Endothelial cell of umbilical vein (primary cell): ENCODE data around the gene INPP1. TPM values are rescaled to one million over a fixed set of nuclear protein-coding genes. Genes with fewer than 3 reads are reported as not detected.
"Not testable (repeated sequence)": the region's sequence is repeated elsewhere in the genome, so short reads cannot be mapped to it uniquely, and the experiment has no call there.

Experiments used
- Bru-seq: library from RNA; stranded (reverse); fragments of 400-500 nt; gene quantifications from one replicate; lab custom pipeline; 2021; lab: Mats Ljungman, UMichigan
- BruChase-seq, 2 experiments: library from RNA; stranded (reverse); fragments of 400-500 nt; gene quantifications; one replicate each; lab custom pipeline; 2021; lab: Mats Ljungman, UMichigan
- BruUV-seq: library from RNA; stranded (reverse); fragments of 400-500 nt; replicated peaks from 2 replicates; lab custom pipeline; 2021; lab: Mats Ljungman, UMichigan
- CTCF ChIA-PET: fragments of 300-600, 350-600 bp; sonication (Branson Sonifier 250); formaldehyde crosslinking; loops from one replicate; lab custom pipeline; 2021; ENCODE audit warnings: antibody characterized with exemption, inconsistent platforms; lab: Charles Lee
- POLR2A ChIA-PET: fragments of 300-600, 350-600 bp; sonication (Branson Sonifier 250); formaldehyde crosslinking; loops from one replicate; lab custom pipeline; 2021; ENCODE audit warnings: antibody characterized with exemption, inconsistent platforms; lab: Charles Lee
- DNase-seq: peaks from one replicate; pipeline ENCODE4 v3.0.0-alpha.2; 2011; ENCODE audit warnings: low read depth, low spot score
- FAIRE-seq: peaks from 2 replicates; lab custom pipeline; 2011; peaks lifted over from hg19 to GRCh38; lab: Jason Lieb, UNC
- H2AFZ ChIP-seq: 2 replicates; pipeline ENCODE4 v1.6.0; 2012; ENCODE audit warnings: low read depth, low read length, control low read depth, inconsistent platforms
- H3K27ac ChIP-seq: 2 replicates; pipeline ENCODE4 v1.5.1; 2011; ENCODE audit warnings: low read depth, mild to moderate bottlenecking, control low read depth, low read length, moderate library complexity; ENCODE audit not compliant: insufficient read depth
- H3K27me3 ChIP-seq, 2 experiments: 2 replicates each; pipeline versions ENCODE4 v1.6.0 to v1.6.1; 2011; ENCODE audit warnings: low read length in 2 of 2, mixed read lengths in 1 of 2; ENCODE audit not compliant: control insufficient read depth in 2 of 2, insufficient read depth in 2 of 2
- H3K36me3 ChIP-seq, 2 experiments: 2 replicates in 1 of 2; 3 replicates in 1 of 2; pipeline ENCODE4 v1.5.1; 2011; ENCODE audit warnings: low read length in 2 of 2, mild to moderate bottlenecking in 1 of 2, moderate library complexity in 1 of 2; ENCODE audit not compliant: control insufficient read depth in 2 of 2, insufficient read depth in 2 of 2; ENCODE audit errors: extremely low read depth in 1 of 2
- H3K4me1 ChIP-seq: 3 replicates; pipeline ENCODE4 v1.5.1; 2011; ENCODE audit warnings: mild to moderate bottlenecking, low read length; ENCODE audit not compliant: control insufficient read depth, insufficient read depth; ENCODE audit errors: extremely low read depth
- H3K4me2 ChIP-seq: 2 replicates; pipeline ENCODE4 v1.6.1; 2011; ENCODE audit warnings: low read length, control low read depth, mixed read lengths; ENCODE audit not compliant: insufficient read depth
- H3K4me3 ChIP-seq, 3 experiments: fragments of 200-600 bp in 1 of 3; sonication (generic), shearing (Covaris generic) in 1 of 3; replicated peaks in 1 of 3; 2 replicates each; pipeline ENCODE4 v1.5.1; 2011 to 2016; ENCODE audit warnings: control low read depth in 3 of 3, low read length in 3 of 3, mild to moderate bottlenecking in 2 of 3, inconsistent platforms in 1 of 3, low read depth in 1 of 3, moderate library complexity in 1 of 3; ENCODE audit not compliant: insufficient read depth in 1 of 3
- H3K79me2 ChIP-seq: 2 replicates; pipeline ENCODE4 v1.6.0; 2012; ENCODE audit warnings: low read length, inconsistent platforms; ENCODE audit not compliant: control insufficient read depth, insufficient read depth
- H3K9ac ChIP-seq: replicated peaks from 2 replicates; pipeline ENCODE3; 2011; ENCODE audit warnings: low read length, control low read depth; ENCODE audit not compliant: insufficient read depth; ENCODE audit errors: extremely low read depth
- H3K9me1 ChIP-seq: replicated peaks from 3 replicates; pipeline ENCODE4 v1.6.0; 2011; ENCODE audit warnings: mild to moderate bottlenecking, low read length; ENCODE audit not compliant: control insufficient read depth, insufficient read depth; ENCODE audit errors: extremely low read depth
- H3K9me3 ChIP-seq: replicated peaks from 2 replicates; pipeline ENCODE4 v1.5.1; 2012; ENCODE audit warnings: low read length, inconsistent platforms; ENCODE audit not compliant: control insufficient read depth, insufficient read depth
- H4K20me1 ChIP-seq: replicated peaks from 2 replicates; pipeline ENCODE3; 2011; ENCODE audit warnings: mild to moderate bottlenecking, low read length; ENCODE audit not compliant: control insufficient read depth, insufficient read depth; ENCODE audit errors: extremely low read depth
- EZH2 ChIP-seq: IDR thresholded peaks from 2 replicates; pipeline ENCODE4 v1.6.1; 2012; ENCODE audit warnings: borderline replicate concordance, low read depth, mild to moderate bottlenecking, moderate library complexity, low read length, inconsistent platforms; ENCODE audit not compliant: severe bottlenecking
- FOS ChIP-seq: IDR thresholded peaks from 2 replicates; pipeline ENCODE4 v1.6.1; 2011; ENCODE audit warnings: mild to moderate bottlenecking, low read length, moderate library complexity, borderline replicate concordance; ENCODE audit not compliant: insufficient read depth
- GATA2 ChIP-seq: IDR thresholded peaks from 2 replicates; pipeline ENCODE4 v1.7.0; 2011; ENCODE audit warnings: low read depth, mild to moderate bottlenecking, moderate library complexity, mixed read lengths, low read length; ENCODE audit not compliant: insufficient read length, insufficient read depth
- JUN ChIP-seq: IDR thresholded peaks from 2 replicates; pipeline ENCODE4 v1.6.1; 2011; ENCODE audit warnings: borderline replicate concordance, low read depth; ENCODE audit not compliant: insufficient read length, insufficient read depth
- MYC ChIP-seq: IDR thresholded peaks from one replicate; pipeline ENCODE4 v1.6.1; 2011; ENCODE audit warnings: mild to moderate bottlenecking, low read depth, low read length
- POLR2A ChIP-seq: IDR thresholded peaks from 2 replicates; pipeline ENCODE4 v1.6.1; 2012; ENCODE audit warnings: low read depth, mild to moderate bottlenecking, control low read depth, low read length
- POLR2AphosphoS5 ChIP-seq: IDR thresholded peaks from 2 replicates; pipeline ENCODE4 v1.6.1; 2012; ENCODE audit warnings: low read depth, mild to moderate bottlenecking, control low read depth, low read length, moderate library complexity; ENCODE audit not compliant: insufficient read depth
- dilution Hi-C: fragments of 300-500 bp; cut with MboI; formaldehyde crosslinking; loops from one replicate; pipeline ENCODE4 v1.15.0; 2019; ENCODE audit warnings: low sequenced_read_pairs; ENCODE audit not compliant: extremely low pct_ligation_motif_present
- intact Hi-C: fragments of 100-400 bp; cut with micrococcal nuclease; formaldehyde crosslinking; loops from one replicate; pipeline ENCODE4 v1.10.0; 2022
- long read RNA-seq: library from polyadenylated mRNA; stranded (forward); transcript quantifications from one replicate; pipeline ENCODE4 v2.0.0, GENCODE V29; 2021
- polyA minus RNA-seq, 3 experiments: library from RNA; depleted of rRNA, polyadenylated mRNA; stranded (reverse); fragments of >200 nt; gene quantifications; 1 replicate in 1 of 3; 2 replicates in 2 of 3; pipeline ENCODE4 v1.2.3, GENCODE V29; 2011
- polyA plus RNA-seq, 4 experiments: library from polyadenylated mRNA; depleted of rRNA in 3 of 4; stranded (reverse) in 3 of 4; unstranded in 1 of 4; fragments of >200 nt; gene quantifications; 2 replicates each; pipeline versions ENCODE4 v1.2.1 to v1.2.3, GENCODE V29; 2011 to 2012; ENCODE audit warnings: missing spikeins in 1 of 4
- total RNA-seq: library from RNA; stranded (reverse); gene quantifications from 2 replicates; pipeline ENCODE4 v1.2.3, GENCODE V29; 2021
- TF ChIP-seq, protein P1 (sequence below), 2 donors: IDR thresholded peaks; 1 replicate in 1 of 2; 2 replicates in 1 of 2; pipeline ENCODE4 v1.5.1; 2011; ENCODE audit warnings: low read length in 2 of 2, mild to moderate bottlenecking in 2 of 2, moderate library complexity in 2 of 2, control low read depth in 1 of 2, inconsistent platforms in 1 of 2, low read depth in 1 of 2; ENCODE audit not compliant: insufficient read depth in 1 of 2; ENCODE audit errors: extremely low read depth in 1 of 2
- TF ChIP-seq, protein P2 (sequence below): IDR thresholded peaks from 2 replicates; pipeline ENCODE4 v1.6.1; 2011; ENCODE audit not compliant: insufficient read depth, insufficient read length

The INPP1 gene, protein sequence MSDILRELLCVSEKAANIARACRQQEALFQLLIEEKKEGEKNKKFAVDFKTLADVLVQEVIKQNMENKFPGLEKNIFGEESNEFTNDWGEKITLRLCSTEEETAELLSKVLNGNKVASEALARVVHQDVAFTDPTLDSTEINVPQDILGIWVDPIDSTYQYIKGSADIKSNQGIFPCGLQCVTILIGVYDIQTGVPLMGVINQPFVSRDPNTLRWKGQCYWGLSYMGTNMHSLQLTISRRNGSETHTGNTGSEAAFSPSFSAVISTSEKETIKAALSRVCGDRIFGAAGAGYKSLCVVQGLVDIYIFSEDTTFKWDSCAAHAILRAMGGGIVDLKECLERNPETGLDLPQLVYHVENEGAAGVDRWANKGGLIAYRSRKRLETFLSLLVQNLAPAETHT
- 32.6 and 36.8 TPM in 2 replicates for total RNA-seq
- 9.3 and 10.6 TPM in 2 replicates for polyA plus RNA-seq
- polyA plus RNA-seq (2011; cell fraction: cytosol; rRNA removed), result 15.1 and 15.6 TPM in 2 replicates
- polyA plus RNA-seq (2011; cell fraction: nucleus; rRNA removed), result 24.4 and 25.0 TPM in 2 replicates
- 30.3 and 38.4 TPM in 2 replicates for polyA plus RNA-seq (2012)
- polyA minus RNA-seq, result 8.6 and 11.5 TPM in 2 replicates
- 6.8 TPM for polyA minus RNA-seq (2011; cell fraction: cytosol; rRNA and poly(A)+ RNA removed)
- polyA minus RNA-seq (2011; cell fraction: nucleus; rRNA and poly(A)+ RNA removed), result 14.1 and 15.2 TPM in 2 replicates
- Bru-seq, nascent RNA, result percentile 84 among the genes with signal in this experiment
- percentile 74 among the genes with signal in this experiment for BruChase-seq, experiment 1, labeled RNA remaining after a 6-hour chase
- percentile 75 among the genes with signal in this experiment for BruChase-seq, experiment 2, labeled RNA remaining after a 2-hour chase
- long read RNA-seq, transcript INPP1-201 (6 exons, 1,919 nt), result major isoform, 53 of 90 reads
- long read RNA-seq, transcript INPP1-202 (7 exons, 2,162 nt), result minor isoform, 9 of 90 reads
- long read RNA-seq, partial matches to known transcripts, result 15 of 90 reads
- long read RNA-seq, other reads (novel, unspliced or antisense), result 13 of 90 reads

DNA sequence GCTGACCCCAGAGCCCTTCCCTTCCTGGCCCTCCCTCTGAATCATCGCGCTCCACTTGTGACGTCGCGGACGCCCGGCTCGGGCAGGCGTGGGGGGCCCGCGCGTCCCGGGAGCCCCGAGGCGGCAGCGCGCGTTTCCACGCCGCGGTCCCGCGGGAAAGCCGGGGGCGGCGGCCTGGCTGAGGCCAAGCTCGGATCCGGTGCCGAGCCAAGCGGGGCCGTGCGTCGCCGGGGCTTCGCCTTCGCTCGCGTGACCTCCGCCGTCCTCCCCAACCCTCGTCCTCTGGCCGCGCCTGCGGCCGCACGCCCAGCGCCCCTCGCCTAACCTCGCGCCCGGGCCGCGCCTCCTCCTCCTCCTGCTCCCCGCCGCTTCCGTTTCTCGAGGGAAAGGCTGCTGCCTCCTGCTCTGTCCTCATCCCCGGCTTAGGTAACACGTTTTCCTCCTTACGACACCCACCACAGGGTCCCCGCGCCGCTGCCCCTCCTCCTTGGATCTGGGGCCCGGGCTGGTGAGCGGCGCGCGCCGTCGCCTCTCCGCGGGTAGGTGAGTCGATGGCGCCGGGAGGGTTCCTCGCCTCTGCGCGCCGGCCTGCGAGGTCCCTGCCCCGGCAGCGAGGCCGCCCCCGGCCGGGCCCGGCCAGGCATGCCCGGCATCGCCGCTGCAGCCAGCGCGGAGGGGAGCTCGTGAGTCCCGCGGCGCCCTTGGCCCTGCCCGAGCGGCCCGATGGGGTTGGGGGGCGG is at the start of gene INPP1:
INPP1 (plus strand) TSS at position 54 of the 740 bp plus-strand sequence. CDS start 16,514 bp downstream, outside the sequence.
- CTCF ChIA-PET, result interaction anchor here (0.8 to 4.2 kb wide), 10 partner anchors 11 to 169 kb away, joined by 3 to 27 read pairs (median 6); partner anchors contain the start of gene HIBCH
- Histone ChIP-seq H2AFZ (peak within 1 kb of the TSS; percentile 75), H3K36me3 (no peaks in the 10 kb centered on the region), H3K27me3 (no peaks in the 10 kb centered on the region), H3K4me1 (peaks cover 14% of the 10 kb centered on the region), H3K79me2 (peaks cover 32% of the 10 kb centered on the region), H4K20me1 (no peaks in the 10 kb centered on the region), H3K9me1 (no peaks in the 10 kb centered on the region), H3K9ac (peak within 1 kb of the TSS; percentile 77), H3K4me3 (peak within 1 kb of the TSS; percentile 58 to 90 (median 67)), H3K9me3 (no peaks in the 10 kb centered on the region), H3K4me2 (peak within 1 kb of the TSS; percentile 99), H3K27ac (peak within 1 kb of the TSS; percentile 73)
- FAIRE-seq (no peak), DNase-seq (peak; percentile 79)
- dilution Hi-C loops, result no loop called here
- no TSS peak for BruUV-seq
- intact Hi-C loops, result loop anchor here (1.0 to 2.0 kb wide), 4 partner anchors 9 to 67 kb away; partner anchors contain the start of gene HIBCH
- POLR2A ChIA-PET, result interaction anchor here (1.2 kb wide), 1 partner anchor 25 kb away, joined by 5 read pairs; no protein-coding TSS in a partner anchor
- no peak for TF ChIP-seq GATA2
- TF ChIP-seq JUN, result no peak
- peak; percentile 87 for TF ChIP-seq FOS
- TF ChIP-seq MYC, result peak; percentile 2
- no peak for TF ChIP-seq EZH2
- TF ChIP-seq POLR2A, result peak; percentile 63
- TF ChIP-seq POLR2AphosphoS5, result peak; percentile 82
- TF ChIP-seq, protein P1, sequence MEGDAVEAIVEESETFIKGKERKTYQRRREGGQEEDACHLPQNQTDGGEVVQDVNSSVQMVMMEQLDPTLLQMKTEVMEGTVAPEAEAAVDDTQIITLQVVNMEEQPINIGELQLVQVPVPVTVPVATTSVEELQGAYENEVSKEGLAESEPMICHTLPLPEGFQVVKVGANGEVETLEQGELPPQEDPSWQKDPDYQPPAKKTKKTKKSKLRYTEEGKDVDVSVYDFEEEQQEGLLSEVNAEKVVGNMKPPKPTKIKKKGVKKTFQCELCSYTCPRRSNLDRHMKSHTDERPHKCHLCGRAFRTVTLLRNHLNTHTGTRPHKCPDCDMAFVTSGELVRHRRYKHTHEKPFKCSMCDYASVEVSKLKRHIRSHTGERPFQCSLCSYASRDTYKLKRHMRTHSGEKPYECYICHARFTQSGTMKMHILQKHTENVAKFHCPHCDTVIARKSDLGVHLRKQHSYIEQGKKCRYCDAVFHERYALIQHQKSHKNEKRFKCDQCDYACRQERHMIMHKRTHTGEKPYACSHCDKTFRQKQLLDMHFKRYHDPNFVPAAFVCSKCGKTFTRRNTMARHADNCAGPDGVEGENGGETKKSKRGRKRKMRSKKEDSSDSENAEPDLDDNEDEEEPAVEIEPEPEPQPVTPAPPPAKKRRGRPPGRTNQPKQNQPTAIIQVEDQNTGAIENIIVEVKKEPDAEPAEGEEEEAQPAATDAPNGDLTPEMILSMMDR (IDR thresholded peaks at IDR 0.05; ENCODE audit: extremely low read depth in 1 of 2, insufficient read depth in 1 of 2, low read depth in 1 of 2, low read length in 2 of 2), result no peak
- TF ChIP-seq, protein P2, sequence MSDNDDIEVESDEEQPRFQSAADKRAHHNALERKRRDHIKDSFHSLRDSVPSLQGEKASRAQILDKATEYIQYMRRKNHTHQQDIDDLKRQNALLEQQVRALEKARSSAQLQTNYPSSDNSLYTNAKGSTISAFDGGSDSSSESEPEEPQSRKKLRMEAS, result no peak

DNA sequence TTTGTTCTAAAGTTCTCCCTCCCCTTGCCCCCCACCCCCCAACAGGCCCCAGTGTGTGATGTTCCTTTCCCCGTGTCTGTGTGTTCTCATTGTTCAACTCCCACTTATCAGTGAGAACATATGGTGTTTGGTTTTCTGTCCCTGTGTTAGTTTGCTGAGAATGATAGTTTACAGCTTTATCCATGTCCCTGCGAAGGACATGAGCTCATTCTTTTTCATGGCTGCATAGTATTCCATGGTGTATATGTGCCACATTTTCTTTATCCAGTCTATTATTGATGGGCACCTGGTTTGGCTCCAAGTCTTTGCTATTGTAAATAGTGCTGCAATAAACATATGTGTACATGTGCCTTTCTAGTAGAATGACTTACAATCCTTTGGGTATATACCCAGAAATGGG is 45.5 kb upstream of the INPP1 start:
- FAIRE-seq, POLR2A ChIA-PET, H3K9me1 ChIP-seq, H4K20me1 ChIP-seq, dilution Hi-C loops, H3K4me3 ChIP-seq, intact Hi-C loops, H3K79me2 ChIP-seq, DNase-seq, H3K36me3 ChIP-seq, CTCF ChIA-PET, H3K27ac ChIP-seq, H3K4me1 ChIP-seq, H3K4me2 ChIP-seq, BruUV-seq, H3K9me3 ChIP-seq, H2AFZ ChIP-seq, H3K27me3 ChIP-seq, H3K9ac ChIP-seq: not testable (repeated sequence)
